B cell (primary cell): Measurements from ENCODE around the gene PPP6R2. TPM values are rescaled to one million over a fixed set of nuclear protein-coding genes. Genes with fewer than 3 reads are reported as not detected.

Source experiments
- ATAC-seq: fragments of 200-7000 bp; cut with Tn5 transposase; one replicate; pipeline ENCODE4 v1.10.0; 2021; ENCODE audit warnings: low read depth, mild to moderate bottlenecking, moderate number of reproducible peaks, moderate library complexity
- CTCF ChIA-PET: fragments of 350-600 bp; sonication (Branson Sonifier 250); formaldehyde crosslinking; loops from one replicate; lab custom pipeline; 2021; ENCODE audit warnings: antibody characterized with exemption, inconsistent platforms; lab: Charles Lee
- POLR2A ChIA-PET: fragments of 350-600 bp; sonication (Branson Sonifier 250); formaldehyde crosslinking; loops from one replicate; lab custom pipeline; 2021; ENCODE audit warnings: antibody characterized with exemption; lab: Charles Lee
- DNase-seq: peaks from one replicate; pipeline ENCODE4 v3.0.0; 2013
- H2AFZ ChIP-seq: 2 replicates; pipeline ENCODE4 v1.6.1; 2012; ENCODE audit warnings: mild to moderate bottlenecking, low read depth, low read length; ENCODE audit not compliant: insufficient read depth, poor library complexity, severe bottlenecking
- H3K27ac ChIP-seq, 2 donors: 1 replicate in 1 of 2; 2 replicates in 1 of 2; pipeline ENCODE4 v1.5.1; 2012 to 2013; ENCODE audit warnings: low read length in 2 of 2, mild to moderate bottlenecking in 2 of 2, moderate library complexity in 1 of 2
- H3K27me3 ChIP-seq, 4 experiments: fragments of 200-600 bp in 1 of 4; sonication (generic) in 1 of 4; replicated peaks in 1 of 4; 1 replicate in 2 of 4; 2 replicates in 2 of 4; pipeline versions ENCODE4 v1.6.1 to v1.7.0; 2013 to 2016; ENCODE audit warnings: low read length in 3 of 4, mild to moderate bottlenecking in 2 of 4, mixed read lengths in 1 of 4, moderate library complexity in 1 of 4; ENCODE audit not compliant: insufficient read depth in 4 of 4, control insufficient read depth in 3 of 4; ENCODE audit errors: control extremely low read depth in 1 of 4
- H3K36me3 ChIP-seq, 2 experiments: replicated peaks in 1 of 2; 1 replicate in 1 of 2; 2 replicates in 1 of 2; pipeline versions ENCODE4 v1.6.1 to v1.7.1; 2013; ENCODE audit warnings: low read length in 1 of 2; ENCODE audit not compliant: insufficient read depth in 2 of 2, control insufficient read depth in 1 of 2; ENCODE audit errors: control extremely low read depth in 1 of 2, extremely low read depth in 1 of 2
- H3K4me1 ChIP-seq, 2 donors: fragments of 200-600 bp in 1 of 2; sonication (generic) in 1 of 2; 1 replicate in 1 of 2; 2 replicates in 1 of 2; pipeline versions ENCODE4 v1.5.1 to v1.6.1; 2013 to 2017; ENCODE audit warnings: low read length in 2 of 2; ENCODE audit not compliant: control insufficient read depth in 2 of 2, insufficient read depth in 2 of 2
- H3K4me2 ChIP-seq: replicated peaks from 2 replicates; pipeline ENCODE3; 2012; ENCODE audit warnings: mild to moderate bottlenecking, low read depth, low read length; ENCODE audit not compliant: poor library complexity, severe bottlenecking
- H3K4me3 ChIP-seq, 5 experiments: fragments of 200-600 bp in 1 of 5; sonication (generic) in 1 of 5; 1 replicate in 3 of 5; 2 replicates in 2 of 5; pipeline versions ENCODE4 v1.5.1 to v1.7.0; 2011 to 2016; ENCODE audit warnings: low read length in 4 of 5, mild to moderate bottlenecking in 4 of 5, low read depth in 2 of 5, control low read depth in 1 of 5, moderate library complexity in 1 of 5; ENCODE audit not compliant: insufficient read depth in 1 of 5; ENCODE audit errors: control extremely low read depth in 1 of 5, extremely low read depth in 1 of 5
- H3K79me2 ChIP-seq: fragments of 200-600 bp; sonication (generic); one replicate; pipeline ENCODE4 v1.6.0; 2016; ENCODE audit warnings: low read length; ENCODE audit not compliant: control insufficient read depth, insufficient read depth
- H3K9ac ChIP-seq: fragments of 200-600 bp; sonication (generic); 2 replicates; pipeline ENCODE4 v1.6.1; 2017; ENCODE audit warnings: mild to moderate bottlenecking, low read length, moderate library complexity
- H3K9me3 ChIP-seq, 3 donors: one replicate each; pipeline versions ENCODE4 v1.6.1 to v1.7.1; 2013; ENCODE audit warnings: low read length in 2 of 3; ENCODE audit not compliant: control insufficient read depth in 2 of 3, insufficient read depth in 1 of 3; ENCODE audit errors: control extremely low read depth in 1 of 3
- H4K20me1 ChIP-seq: 2 replicates; pipeline ENCODE4 v1.6.0; 2012; ENCODE audit warnings: mild to moderate bottlenecking, low read length; ENCODE audit not compliant: insufficient read depth, control insufficient read depth, poor library complexity, severe bottlenecking
- H3K27ac Mint-ChIP-seq: one replicate; pipeline ENCODE4 v1.8.0; 2021; ENCODE audit warnings: mixed read lengths
- H3K27me3 Mint-ChIP-seq: one replicate; pipeline ENCODE4 v1.8.0; 2021; ENCODE audit warnings: mixed read lengths
- H3K4me1 Mint-ChIP-seq: one replicate; pipeline ENCODE4 v1.8.0; 2021; ENCODE audit warnings: mixed read lengths
- H3K4me3 Mint-ChIP-seq: one replicate; pipeline ENCODE4 v1.8.0; 2021; ENCODE audit warnings: mixed read lengths
- H3K9me3 Mint-ChIP-seq: one replicate; pipeline ENCODE4 v1.8.0; 2022; ENCODE audit warnings: mixed read lengths; ENCODE audit not compliant: insufficient read depth
- EZH2 ChIP-seq: IDR thresholded peaks from 2 replicates; pipeline ENCODE4 v1.6.1; 2012; ENCODE audit warnings: borderline replicate concordance, low read depth, mild to moderate bottlenecking, moderate library complexity, low read length; ENCODE audit not compliant: insufficient read depth, poor library complexity, severe bottlenecking
- WGBS: methylation state at CpG from one replicate; pipeline ENCODE4 v1.1.5; 2013; ENCODE audit warnings: missing lambda C conversion rate; ENCODE audit not compliant: insufficient coverage; 5-methylcytosine and 5-hydroxymethylcytosine counted together
- intact Hi-C: fragments of 100-400 bp; cut with micrococcal nuclease; formaldehyde crosslinking; loops from one replicate; pipeline ENCODE4 v1.10.0; 2022
- polyA plus RNA-seq: library from polyadenylated mRNA; depleted of rRNA; stranded (reverse); fragments of >200 nt; gene quantifications from 2 replicates; pipeline ENCODE4 v1.2.3, GENCODE V29; 2012
- total RNA-seq, 2 donors: library from RNA; stranded (reverse); fragments of 120-200 nt in 1 of 2; gene quantifications; 1 replicate in 1 of 2; 2 replicates in 1 of 2; pipeline versions ENCODE4 v1.2.3 to v1.2.4, GENCODE V29; 2013 to 2022
- TF ChIP-seq, protein P1 (sequence below): fragments of 200-600 bp; IDR thresholded peaks from one replicate; pipeline ENCODE4 v1.8.0; 2022; ENCODE audit warnings: antibody characterized with exemption, mild to moderate bottlenecking

Gene PPP6R2
- total and polyA plus RNA-seq, 2 donors (not counting 1 experiment from before 2014, with no cell fraction given): 91.4 to 98.7 TPM

DNA sequence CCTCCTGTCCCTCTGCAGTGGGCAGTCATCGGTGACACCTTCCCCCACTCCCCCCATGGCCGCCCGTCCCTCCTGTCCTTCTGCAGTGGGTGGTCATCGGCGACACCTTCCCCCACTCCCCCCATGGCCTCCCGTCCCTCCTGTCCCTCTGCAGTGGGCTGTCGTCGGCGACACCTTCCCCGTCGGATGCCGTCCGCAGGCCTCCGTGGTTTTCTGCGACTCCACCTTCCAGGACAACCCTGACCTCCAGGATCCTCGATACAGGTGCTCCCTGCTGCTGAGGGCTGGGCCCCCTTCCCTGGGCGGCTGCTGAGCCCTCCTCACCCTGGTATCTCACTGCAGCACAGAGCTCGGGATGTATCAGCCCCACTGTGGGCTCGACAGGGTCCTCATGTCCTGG lies 145.8 kb downstream of the PPP6R2 start:
- Histone ChIP-seq H3K27me3 (peaks cover 0 to under 1% (median 0%) of the 10 kb centered on the region in 4 experiments), H2AFZ (no peak overlapping the region), H3K4me3 (no peak overlapping the region), H3K4me2 (no peak overlapping the region), H3K27ac (no peak overlapping the region), H3K4me1 (peaks cover 12 to 15% of the 10 kb centered on the region in 2 donors), H4K20me1 (no peaks in the 10 kb centered on the region), H3K9ac (no peak overlapping the region), H3K9me3 (no peaks in the 10 kb centered on the region), H3K79me2 (peaks cover 3% of the 10 kb centered on the region), H3K36me3 (no peaks in the 10 kb centered on the region)
- DNase-seq: no peak
- Mint-ChIP-seq H3K27me3 (no peaks in the 10 kb centered on the region), H3K9me3 (no peaks in the 10 kb centered on the region), H3K27ac (no peak overlapping the region), H3K4me3 (no peak overlapping the region), H3K4me1 (peaks cover 22% of the 10 kb centered on the region)
- WGBS: 97% methylated on average over 16 of the region's 19 CpGs
- ChIA-PET CTCF (no interaction called here), POLR2A (no interaction called here)
- intact Hi-C loops: no loop called here
- no peak for TF ChIP-seq EZH2
- TF ChIP-seq, protein P1, sequence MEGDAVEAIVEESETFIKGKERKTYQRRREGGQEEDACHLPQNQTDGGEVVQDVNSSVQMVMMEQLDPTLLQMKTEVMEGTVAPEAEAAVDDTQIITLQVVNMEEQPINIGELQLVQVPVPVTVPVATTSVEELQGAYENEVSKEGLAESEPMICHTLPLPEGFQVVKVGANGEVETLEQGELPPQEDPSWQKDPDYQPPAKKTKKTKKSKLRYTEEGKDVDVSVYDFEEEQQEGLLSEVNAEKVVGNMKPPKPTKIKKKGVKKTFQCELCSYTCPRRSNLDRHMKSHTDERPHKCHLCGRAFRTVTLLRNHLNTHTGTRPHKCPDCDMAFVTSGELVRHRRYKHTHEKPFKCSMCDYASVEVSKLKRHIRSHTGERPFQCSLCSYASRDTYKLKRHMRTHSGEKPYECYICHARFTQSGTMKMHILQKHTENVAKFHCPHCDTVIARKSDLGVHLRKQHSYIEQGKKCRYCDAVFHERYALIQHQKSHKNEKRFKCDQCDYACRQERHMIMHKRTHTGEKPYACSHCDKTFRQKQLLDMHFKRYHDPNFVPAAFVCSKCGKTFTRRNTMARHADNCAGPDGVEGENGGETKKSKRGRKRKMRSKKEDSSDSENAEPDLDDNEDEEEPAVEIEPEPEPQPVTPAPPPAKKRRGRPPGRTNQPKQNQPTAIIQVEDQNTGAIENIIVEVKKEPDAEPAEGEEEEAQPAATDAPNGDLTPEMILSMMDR: no peak
- ATAC-seq: no peak

DNA sequence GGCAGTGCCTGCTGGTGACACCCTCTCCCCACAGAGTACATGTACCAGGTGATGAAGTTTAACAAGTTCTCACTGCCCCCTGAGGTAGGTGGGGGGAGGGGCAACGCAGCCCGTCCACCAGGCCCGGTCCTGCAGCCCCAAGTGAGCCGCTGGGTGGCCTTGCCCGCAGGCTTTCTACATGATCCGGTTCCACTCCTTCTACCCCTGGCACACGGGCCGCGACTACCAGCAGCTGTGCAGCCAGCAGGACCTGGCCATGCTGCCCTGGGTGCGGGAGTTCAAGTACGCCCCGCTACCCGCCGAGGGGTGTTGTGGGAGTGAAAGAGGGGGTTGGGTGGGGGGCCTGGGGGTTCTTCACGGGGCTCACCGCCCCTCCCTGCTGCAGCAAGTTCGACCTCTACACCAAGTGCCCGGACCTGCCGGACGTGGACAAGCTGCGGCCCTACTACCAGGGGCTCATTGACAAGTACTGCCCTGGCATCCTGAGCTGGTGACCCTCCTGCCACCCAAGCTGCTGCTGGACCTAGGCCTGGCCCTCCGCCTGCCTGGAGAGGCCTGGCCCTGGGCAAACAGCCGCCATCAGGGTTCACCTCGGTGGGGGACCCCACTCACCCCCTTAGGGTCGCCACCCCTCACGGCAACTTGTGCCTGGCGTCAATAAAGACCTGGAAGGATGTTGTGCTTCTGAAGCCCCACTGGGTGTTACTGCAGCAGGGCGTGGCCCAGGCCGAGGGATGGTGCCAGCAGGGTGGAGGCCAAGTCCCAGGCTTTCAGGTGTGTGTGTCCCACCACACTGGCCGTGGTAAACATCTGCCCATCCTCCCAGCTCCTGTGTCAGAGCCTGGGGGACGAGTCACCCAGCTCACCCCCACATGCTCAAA lies 146.5 kb downstream of the PPP6R2 start:
- intact Hi-C loops: no loop called here
- H3K9ac ChIP-seq: no peak overlapping the region
- no peak overlapping the region for H3K4me3 ChIP-seq
- no peaks in the 10 kb centered on the region for H3K9me3 Mint-ChIP-seq
- ChIA-PET POLR2A (no interaction called here), CTCF (no interaction called here)
- H3K4me1 ChIP-seq: peaks cover 7 to 8% of the 10 kb centered on the region in 2 donors
- H3K36me3 ChIP-seq: no peaks in the 10 kb centered on the region
- H4K20me1 ChIP-seq: no peaks in the 10 kb centered on the region
- H3K27me3 Mint-ChIP-seq: no peaks in the 10 kb centered on the region
- DNase-seq: peak; percentile 1
- TF ChIP-seq, protein P1: no peak
- no peak for TF ChIP-seq EZH2
- no peaks in the 10 kb centered on the region for H3K79me2 ChIP-seq
- H3K4me2 ChIP-seq: no peak overlapping the region
- ATAC-seq: no peak
- 93% methylated on average over 27 of the region's 31 CpGs for WGBS
- H3K9me3 ChIP-seq: no peaks in the 10 kb centered on the region
- no peak overlapping the region for H3K4me3 Mint-ChIP-seq
- H3K27ac ChIP-seq: no peak overlapping the region
- H3K27ac Mint-ChIP-seq: no peak overlapping the region
- no peak overlapping the region for H2AFZ ChIP-seq
- peaks cover 17% of the 10 kb centered on the region for H3K4me1 Mint-ChIP-seq
- H3K27me3 ChIP-seq: no peaks in the 10 kb centered on the region
